HG03108 (cell line): ENCODE results near the gene KIF4B.

Experiments
- ATAC-seq: cut with Tn5 transposase; IDR thresholded peaks from one replicate; pipeline ENCODE4 v1.9.1; 2021; ENCODE audit warnings: moderate library complexity; ENCODE audit not compliant: unreplicated experiment

KIF4B gene

GRCh38 chr5:155049569-155050383 is 36.2 kb downstream of the KIF4B start:
- no peak for ATAC-seq

GRCh38 chr5:155050384-155051019 is 36.9 kb downstream of the KIF4B start:
- ATAC-seq: no peak

GRCh38 chr5:155052532-155052931 is 39.0 kb downstream of the KIF4B start:
- ATAC-seq: no peak

- no peak for ATAC-seq
Observed at GRCh38 chr5:155053501-155053900, 39.9 kb downstream of the KIF4B start.

- no peak for ATAC-seq
Observed at GRCh38 chr5:155056644-155057269, 43.2 kb downstream of the KIF4B start.

GRCh38 chr5:155057626-155058025 is 44.1 kb downstream of the KIF4B start:
- ATAC-seq: no peak

- ATAC-seq: no peak
Observed at GRCh38 chr5:155064580-155064979, 51.0 kb downstream of the KIF4B start.

GRCh38 chr5:155066886-155067595 is 53.5 kb downstream of the KIF4B start:
- no peak for ATAC-seq
